C4-2B (cell line): ENCODE data around the gene ECE1.
"Not testable (repeated sequence)": the region's sequence is repeated elsewhere in the genome, so short reads cannot be mapped to it uniquely, and the experiment has no call there.

Source experiments
- H3K27ac ChIP-seq: fragments of 450-650 bp; 2 replicates; pipeline ENCODE4 v1.5.1; 2017
- ZFX ChIP-seq: fragments of 450-650 bp; IDR thresholded peaks from 2 replicates; pipeline ENCODE4 v1.6.1; 2017
- TF ChIP-seq, protein P1 (sequence below): fragments of 450-650 bp; conservative IDR thresholded peaks from 2 replicates; pipeline ENCODE4 v1.5.1; 2017; ENCODE audit warnings: mild to moderate bottlenecking

The ECE1 gene

DNA sequence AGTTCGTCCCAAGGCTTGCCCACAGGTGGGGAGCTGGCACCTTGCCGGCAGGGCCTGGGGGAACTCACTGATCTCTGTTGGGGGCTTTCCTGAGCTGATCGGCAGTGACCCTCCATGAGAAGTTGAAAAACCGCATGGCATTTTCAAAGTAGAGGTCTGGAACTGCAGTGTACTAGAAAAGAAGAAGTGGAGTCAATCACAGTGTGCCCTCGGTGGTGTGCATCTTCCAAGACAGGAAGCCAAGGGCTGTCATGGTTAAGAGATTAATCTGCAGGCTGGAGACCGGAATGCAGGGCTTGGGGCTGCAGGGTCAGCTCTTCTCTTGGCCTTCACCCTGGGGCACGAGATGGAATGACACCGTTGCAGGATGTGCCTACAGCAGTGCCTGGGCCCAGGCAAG lies 56.8 kb downstream of the ECE1 start:
- no peak overlapping the region for H3K27ac ChIP-seq
- no peak for TF ChIP-seq ZFX
- TF ChIP-seq, protein P1, sequence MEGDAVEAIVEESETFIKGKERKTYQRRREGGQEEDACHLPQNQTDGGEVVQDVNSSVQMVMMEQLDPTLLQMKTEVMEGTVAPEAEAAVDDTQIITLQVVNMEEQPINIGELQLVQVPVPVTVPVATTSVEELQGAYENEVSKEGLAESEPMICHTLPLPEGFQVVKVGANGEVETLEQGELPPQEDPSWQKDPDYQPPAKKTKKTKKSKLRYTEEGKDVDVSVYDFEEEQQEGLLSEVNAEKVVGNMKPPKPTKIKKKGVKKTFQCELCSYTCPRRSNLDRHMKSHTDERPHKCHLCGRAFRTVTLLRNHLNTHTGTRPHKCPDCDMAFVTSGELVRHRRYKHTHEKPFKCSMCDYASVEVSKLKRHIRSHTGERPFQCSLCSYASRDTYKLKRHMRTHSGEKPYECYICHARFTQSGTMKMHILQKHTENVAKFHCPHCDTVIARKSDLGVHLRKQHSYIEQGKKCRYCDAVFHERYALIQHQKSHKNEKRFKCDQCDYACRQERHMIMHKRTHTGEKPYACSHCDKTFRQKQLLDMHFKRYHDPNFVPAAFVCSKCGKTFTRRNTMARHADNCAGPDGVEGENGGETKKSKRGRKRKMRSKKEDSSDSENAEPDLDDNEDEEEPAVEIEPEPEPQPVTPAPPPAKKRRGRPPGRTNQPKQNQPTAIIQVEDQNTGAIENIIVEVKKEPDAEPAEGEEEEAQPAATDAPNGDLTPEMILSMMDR, result no peak

DNA sequence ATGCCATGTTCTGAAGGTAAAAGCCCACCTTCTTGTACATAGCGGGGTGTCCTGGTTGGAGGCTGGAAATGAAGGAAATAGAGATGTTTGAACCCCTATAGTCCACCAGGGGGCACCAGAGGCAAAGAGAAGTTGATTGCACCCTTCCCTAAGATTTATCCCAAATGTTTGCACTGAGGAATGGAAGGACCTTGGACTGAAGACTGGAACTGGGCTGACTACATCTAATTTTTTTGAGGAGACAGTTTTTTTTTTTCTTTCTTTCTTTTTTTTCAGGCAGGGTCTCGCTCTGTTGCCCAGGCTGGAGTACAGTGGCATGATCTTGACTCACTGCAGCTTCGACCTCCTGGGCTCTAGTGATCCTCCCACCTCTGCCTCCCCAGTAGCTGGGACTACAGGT lies 58.2 kb downstream of the ECE1 start:
- TF ChIP-seq, protein P1, result peak; percentile 72
- no peak for TF ChIP-seq ZFX
- H3K27ac ChIP-seq, result no peak overlapping the region

DNA sequence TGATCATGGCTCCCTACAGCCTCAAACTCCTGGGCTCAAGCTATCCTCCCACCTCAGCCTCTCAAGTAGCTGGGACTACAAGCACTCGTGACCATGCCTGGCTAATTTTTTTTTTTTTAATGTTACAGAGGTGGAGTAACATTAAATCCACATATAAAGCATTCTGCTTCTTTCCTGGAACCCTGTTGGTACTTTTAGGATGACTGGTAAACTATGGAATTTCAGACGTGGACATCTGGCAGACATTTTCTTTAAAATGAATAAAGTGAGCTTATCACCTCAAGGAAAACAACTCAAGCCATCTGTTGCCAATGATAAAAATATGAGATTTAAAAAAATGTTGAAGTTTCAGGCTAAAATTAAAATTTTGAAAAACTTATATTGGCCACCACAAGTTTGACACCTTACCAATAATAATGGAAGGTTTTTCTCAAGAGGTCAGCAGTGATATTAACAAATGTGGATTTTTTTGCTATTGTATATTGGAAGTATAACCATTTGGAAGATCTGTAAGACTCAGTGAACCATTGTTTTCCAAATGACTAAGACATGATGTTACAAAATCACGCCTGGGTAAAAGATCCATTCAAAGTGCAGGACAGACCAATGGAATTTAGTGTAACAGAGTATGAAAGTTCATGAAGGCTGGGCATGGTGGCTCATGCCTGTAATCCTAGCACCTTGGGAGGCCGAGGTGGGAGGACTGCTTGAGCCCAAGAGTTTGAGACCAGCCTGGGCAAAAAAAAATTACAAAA lies 60.8 kb downstream of the ECE1 start:
- TF ChIP-seq, protein P1, result no peak
- TF ChIP-seq ZFX, result no peak
- H3K27ac ChIP-seq, result no peak overlapping the region

DNA sequence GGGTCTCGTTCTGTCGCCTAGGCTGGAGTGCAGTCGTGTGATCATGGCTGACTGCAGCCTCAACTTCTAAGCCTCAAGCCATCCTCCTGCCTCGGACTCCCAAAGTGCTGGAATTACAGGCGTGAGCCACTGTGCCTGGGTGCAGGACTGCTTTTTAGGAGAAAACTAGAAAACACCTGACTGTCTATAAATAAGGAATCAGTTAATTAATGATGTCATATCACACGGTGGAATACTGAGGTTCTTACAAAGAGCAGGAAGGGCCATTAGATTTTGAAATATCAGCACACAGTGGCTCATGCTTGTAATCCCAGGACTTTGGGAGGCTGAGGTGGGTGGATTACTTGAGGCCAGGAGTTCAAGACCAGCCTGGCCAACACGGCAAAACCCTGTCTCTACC lies 62.0 kb downstream of the ECE1 start:
- not testable (repeated sequence) for H3K27ac ChIP-seq

DNA sequence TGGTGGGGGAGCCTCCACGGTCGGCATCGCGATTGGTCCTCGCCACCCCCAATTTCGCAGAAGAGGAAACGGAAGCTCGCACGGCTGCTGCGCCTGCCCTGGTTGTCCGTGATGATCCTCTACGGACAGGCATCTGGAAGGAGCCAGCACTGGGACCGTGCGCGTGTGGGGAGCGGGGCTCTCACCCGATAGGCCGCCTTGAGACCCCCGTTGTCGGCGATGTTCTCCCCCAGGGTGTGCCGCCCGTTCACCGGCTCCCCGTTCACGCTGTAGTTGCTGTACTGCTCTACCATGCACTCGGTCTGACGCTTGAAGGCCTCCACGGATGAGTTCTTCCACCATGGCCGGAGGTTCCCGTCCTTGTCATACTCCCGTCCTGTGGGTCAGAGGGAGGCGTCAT lies 65.2 kb downstream of the ECE1 start:
- no peak for TF ChIP-seq ZFX
- TF ChIP-seq, protein P1, result no peak
- H3K27ac ChIP-seq, result no peak overlapping the region

DNA sequence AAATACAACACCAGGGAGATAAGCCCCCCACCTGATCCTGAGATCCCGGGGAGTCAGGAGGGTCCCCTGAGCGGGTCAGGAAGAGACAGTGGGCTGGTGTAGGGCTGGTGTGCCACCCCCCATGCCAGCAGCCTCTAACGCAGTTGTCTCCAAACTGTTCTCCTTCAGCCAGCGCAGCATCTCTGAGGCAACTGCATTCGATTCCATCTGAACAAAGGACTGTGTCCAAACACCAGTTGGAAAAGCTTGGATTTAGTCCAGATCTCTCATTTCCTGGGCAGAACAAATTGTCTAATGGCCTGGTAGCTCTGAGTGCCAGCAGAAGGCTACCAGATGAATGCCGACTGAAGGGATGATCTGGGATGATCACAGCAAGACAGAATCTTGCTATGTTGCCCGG lies 69.4 kb downstream of the ECE1 start:
- no peak overlapping the region for H3K27ac ChIP-seq
- TF ChIP-seq, protein P1, result no peak
- no peak for TF ChIP-seq ZFX

DNA sequence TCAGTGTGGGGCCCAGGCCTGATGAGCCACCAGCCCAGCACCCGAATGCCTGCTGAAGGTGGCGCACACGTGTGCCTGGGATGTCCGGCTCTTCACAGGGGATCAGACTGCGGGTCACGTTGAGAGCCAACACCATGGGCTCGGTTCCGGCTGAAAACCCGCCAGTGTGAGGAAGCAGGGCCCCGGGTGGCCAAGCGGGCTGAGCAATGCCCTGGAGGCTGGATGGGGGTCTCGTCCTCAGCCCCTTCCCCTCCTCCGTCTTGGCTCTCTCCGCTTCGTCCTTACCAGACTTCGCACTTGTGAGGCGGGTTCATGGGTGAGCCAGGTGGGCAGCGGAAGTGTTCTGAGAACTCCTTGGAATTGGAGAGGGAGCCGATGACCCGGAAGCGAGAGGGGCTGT lies 70.6 kb downstream of the ECE1 start:
- no peak for TF ChIP-seq ZFX
- H3K27ac ChIP-seq, result no peak overlapping the region

DNA sequence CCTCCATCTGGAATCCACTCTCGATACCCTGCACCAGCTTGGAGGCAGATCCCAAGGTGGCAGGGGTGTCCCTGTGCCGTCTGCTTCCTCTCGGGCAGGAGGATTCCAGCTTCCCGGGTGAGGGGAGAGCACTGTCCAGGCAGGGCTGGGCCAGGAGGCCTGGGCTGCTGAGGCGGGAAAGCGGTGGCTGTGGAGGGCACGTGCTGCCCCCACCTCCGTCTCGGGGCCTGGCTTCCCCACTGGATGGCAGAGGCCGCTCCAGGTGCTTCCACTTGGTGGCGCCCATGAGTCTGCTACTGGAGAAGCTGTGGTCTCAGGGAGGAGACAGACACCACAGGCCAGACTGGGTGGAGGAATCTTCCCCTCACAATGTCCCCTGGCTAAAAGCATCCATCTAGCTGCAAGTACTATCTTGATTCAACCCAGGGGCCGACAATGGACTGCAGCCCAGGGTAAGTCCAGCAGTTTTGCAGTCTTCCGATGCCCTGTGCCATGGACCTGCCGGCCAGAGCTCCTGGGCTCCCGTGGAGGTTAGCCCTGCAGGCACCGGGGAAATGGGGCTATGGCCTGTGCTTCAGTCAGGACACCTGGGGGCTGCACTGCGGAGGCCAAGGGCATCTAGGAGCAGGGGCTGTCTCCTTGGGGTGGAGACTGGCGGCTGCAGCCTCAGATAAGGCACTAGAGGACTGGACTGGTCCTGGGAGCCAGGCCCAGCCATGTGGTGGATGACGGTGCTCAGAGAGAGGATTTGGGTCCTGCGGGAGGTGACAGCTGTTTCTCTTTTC lies 72.3 kb downstream of the ECE1 start:
- no peak for TF ChIP-seq ZFX
- TF ChIP-seq, protein P1, result no peak
- no peak overlapping the region for H3K27ac ChIP-seq
